Adrenal gland (tissue), 5 donors: ENCODE measurements around the gene DNAJC6.

Experiments used
- CTCF ChIP-seq, 6 experiments: fragments of 450-650 bp in 4 of 6; fragments of 200-600 bp in 2 of 6; sonication (generic) in 1 of 6; IDR thresholded peaks; 1 replicate in 5 of 6; 2 replicates in 1 of 6; pipeline versions ENCODE4 v1.5.1 to v1.8.0; 2016 to 2021; ENCODE audit warnings: antibody characterized with exemption in 6 of 6, mild to moderate bottlenecking in 2 of 6, moderate library complexity in 1 of 6
- POLR2A ChIP-seq, 2 donors: fragments of 450-650 bp; IDR thresholded peaks; one replicate each; pipeline ENCODE4 v1.6.1; 2017; ENCODE audit warnings: antibody characterized with exemption in 2 of 2, mild to moderate bottlenecking in 2 of 2, moderate library complexity in 1 of 2
- donor health status: DM: no; HTN: no; CAD: no.

GRCh38 chr1:65281846-65282245 is 27.5 kb upstream of the DNAJC6 start:
- TF ChIP-seq CTCF (IDR thresholded peaks at IDR 0.05) (no peak), POLR2A (IDR thresholded peaks at IDR 0.05) (no peak)
